NB4 (cell line): Measurements from ENCODE around the gene MRPL14.

Experiments
- MYC ChIP-seq: IDR thresholded peaks from 2 replicates; pipeline ENCODE4 v1.6.1; 2011; ENCODE audit warnings: low read depth, low read length
- POLR2A ChIP-seq: IDR thresholded peaks from 2 replicates; pipeline ENCODE4 v1.6.1; 2011; ENCODE audit warnings: mild to moderate bottlenecking; ENCODE audit not compliant: insufficient read length; ENCODE audit errors: extremely low read depth
- TF ChIP-seq, protein P1 (sequence below): IDR thresholded peaks from one replicate; pipeline ENCODE4 v1.5.1; 2012; ENCODE audit warnings: low read depth, low read length

DNA sequence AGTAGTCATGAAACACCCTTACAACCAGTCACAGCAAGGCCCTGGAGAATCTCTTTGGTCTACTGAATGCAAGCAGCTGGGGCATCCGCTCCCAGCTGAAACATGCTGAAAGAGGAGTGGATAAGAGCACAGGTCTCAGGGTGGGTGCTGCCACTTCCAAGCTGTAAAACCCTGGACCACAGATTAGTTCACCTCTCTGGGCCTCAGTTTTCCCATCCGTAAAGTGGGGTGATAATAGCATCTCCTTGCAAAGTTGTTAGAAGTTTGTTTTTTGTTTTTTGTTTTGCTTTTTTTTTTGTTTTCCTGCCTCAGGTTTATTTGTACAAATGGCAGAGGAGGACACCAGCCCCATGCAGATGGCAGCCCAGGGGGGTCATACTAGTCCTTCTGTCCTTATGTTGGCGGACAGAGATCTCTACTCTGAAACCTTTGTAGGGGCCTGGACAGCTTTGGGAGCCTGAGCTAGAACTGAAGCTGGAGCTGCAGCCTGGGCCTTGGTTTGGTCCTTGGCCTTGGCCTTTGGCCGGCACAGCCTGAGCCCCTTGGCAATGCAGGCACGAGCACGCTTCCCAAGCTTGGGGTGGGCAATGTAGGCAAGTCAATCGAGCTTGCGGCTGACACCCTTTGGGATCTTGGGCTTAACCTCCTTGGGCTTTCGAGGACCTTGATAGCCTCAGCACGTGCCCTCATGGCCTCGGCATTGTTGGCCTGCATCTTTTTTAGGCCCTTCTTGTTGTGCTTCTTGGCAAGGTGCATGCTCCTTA lies 38.2 kb downstream of the MRPL14 start:
- TF ChIP-seq, protein P1, sequence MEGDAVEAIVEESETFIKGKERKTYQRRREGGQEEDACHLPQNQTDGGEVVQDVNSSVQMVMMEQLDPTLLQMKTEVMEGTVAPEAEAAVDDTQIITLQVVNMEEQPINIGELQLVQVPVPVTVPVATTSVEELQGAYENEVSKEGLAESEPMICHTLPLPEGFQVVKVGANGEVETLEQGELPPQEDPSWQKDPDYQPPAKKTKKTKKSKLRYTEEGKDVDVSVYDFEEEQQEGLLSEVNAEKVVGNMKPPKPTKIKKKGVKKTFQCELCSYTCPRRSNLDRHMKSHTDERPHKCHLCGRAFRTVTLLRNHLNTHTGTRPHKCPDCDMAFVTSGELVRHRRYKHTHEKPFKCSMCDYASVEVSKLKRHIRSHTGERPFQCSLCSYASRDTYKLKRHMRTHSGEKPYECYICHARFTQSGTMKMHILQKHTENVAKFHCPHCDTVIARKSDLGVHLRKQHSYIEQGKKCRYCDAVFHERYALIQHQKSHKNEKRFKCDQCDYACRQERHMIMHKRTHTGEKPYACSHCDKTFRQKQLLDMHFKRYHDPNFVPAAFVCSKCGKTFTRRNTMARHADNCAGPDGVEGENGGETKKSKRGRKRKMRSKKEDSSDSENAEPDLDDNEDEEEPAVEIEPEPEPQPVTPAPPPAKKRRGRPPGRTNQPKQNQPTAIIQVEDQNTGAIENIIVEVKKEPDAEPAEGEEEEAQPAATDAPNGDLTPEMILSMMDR, result no peak
- TF ChIP-seq MYC (no peak), POLR2A (no peak)
